ENCODE results near the gene COIL.

DNA sequence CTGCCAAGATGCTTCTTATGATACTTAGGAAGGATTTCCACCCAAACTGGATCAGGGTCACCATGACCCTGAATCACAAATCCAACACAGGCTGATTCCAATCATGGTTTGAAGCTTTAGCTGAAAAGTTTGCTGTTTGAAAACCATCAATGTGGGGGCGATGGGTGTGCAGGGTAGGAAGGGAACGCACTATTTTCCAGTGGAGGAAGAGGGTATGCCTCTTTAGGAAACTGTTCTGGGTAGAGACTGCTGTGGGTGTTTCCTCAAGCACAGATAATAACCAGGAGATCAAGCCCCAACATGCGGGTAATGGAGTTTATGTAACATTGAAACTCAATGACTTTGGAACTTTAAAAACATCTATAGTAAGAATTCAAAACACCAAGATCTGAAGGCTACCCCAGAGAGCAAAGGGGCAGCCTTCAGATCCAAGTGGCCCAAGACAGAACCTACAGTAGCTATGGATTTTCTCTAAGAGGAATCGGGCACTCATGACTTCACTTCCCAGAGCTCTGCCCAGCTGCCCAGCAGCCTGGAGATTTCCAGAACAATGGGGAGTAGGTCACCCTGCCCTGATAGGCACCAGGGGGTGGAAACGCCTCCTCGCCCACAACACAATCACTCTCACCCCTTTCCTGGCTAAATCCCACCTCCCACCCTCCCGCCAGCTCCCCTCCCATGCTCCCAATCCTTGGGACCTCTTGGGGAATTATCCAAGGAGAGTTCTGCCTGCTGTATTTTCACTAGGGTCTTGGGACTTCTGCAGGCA, 69.8 kb downstream of the COIL start:
- TF ChIP-seq, protein P1, sequence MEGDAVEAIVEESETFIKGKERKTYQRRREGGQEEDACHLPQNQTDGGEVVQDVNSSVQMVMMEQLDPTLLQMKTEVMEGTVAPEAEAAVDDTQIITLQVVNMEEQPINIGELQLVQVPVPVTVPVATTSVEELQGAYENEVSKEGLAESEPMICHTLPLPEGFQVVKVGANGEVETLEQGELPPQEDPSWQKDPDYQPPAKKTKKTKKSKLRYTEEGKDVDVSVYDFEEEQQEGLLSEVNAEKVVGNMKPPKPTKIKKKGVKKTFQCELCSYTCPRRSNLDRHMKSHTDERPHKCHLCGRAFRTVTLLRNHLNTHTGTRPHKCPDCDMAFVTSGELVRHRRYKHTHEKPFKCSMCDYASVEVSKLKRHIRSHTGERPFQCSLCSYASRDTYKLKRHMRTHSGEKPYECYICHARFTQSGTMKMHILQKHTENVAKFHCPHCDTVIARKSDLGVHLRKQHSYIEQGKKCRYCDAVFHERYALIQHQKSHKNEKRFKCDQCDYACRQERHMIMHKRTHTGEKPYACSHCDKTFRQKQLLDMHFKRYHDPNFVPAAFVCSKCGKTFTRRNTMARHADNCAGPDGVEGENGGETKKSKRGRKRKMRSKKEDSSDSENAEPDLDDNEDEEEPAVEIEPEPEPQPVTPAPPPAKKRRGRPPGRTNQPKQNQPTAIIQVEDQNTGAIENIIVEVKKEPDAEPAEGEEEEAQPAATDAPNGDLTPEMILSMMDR (IDR thresholded peaks at IDR 0.05; ENCODE audit: borderline replicate concordance, extremely low read depth, low read length, poor library complexity, severe bottlenecking), result no peak
- TF ChIP-seq EZH2 (IDR thresholded peaks at IDR 0.05; ENCODE audit: borderline replicate concordance, low read depth, low read length, severe bottlenecking), result no peak

Data from DND-41 (cell line).